GM10847 (cell line): ENCODE measurements around the gene CHERP.

Experiments used
- POLR2A ChIP-seq: IDR thresholded peaks from 2 replicates; pipeline ENCODE4 v1.6.1; 2011; ENCODE audit not compliant: insufficient read length; ENCODE audit errors: extremely low read depth

Gene CHERP

GRCh38 chr19:16571822-16572331 lies 29.6 kb upstream of the CHERP start:
- no peak for TF ChIP-seq POLR2A

DNA sequence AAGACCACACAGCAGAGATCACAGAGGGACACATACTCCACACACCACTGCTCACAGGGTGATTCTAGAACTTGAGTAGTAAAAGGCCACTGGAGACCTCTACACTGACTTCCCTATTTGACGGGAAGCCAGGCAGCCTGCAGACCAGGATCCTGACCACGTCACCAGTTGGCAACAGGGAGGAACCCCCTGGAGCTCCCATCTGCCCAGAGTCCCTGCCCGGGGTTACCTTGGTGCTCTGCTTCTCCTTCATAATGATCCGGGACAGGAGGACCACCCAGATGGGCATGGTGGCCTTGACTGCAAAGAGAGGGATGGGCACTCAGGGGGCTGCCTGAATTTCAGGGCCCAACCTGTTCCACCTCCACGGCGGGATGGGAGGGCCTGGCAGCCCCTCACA lies 29.0 kb upstream of the CHERP start:
- no peak for TF ChIP-seq POLR2A

GRCh38 chr19:16569609-16570320 lies 27.5 kb upstream of the CHERP start:
- TF ChIP-seq POLR2A, result no peak

GRCh38 chr19:16566702-16567101 lies 24.5 kb upstream of the CHERP start:
- TF ChIP-seq POLR2A, result no peak

GRCh38 chr19:16566161-16566560 lies 23.9 kb upstream of the CHERP start:
- no peak for TF ChIP-seq POLR2A

DNA sequence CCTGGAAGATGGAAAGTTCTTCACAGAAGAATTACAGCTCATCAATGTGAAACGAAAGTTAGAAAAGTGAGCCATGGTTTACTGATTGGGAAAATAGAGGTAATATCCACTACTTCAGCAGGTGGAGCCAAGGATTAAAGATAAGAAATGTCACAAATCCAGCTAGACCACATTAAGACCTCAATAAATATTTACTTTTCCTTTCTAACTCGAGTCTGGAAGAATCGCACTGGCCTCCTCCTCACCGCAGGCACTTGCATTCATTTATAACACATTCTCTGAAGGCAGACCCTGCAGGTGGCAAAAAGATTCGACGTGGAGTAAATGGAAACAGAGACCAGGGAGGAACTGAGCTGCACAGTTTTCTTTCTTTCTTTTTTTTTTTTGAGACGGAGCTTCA lies 22.6 kb upstream of the CHERP start:
- no peak for TF ChIP-seq POLR2A

- no peak for TF ChIP-seq POLR2A
Measured at GRCh38 chr19:16562608-16563025, 20.4 kb upstream of the CHERP start.

- TF ChIP-seq POLR2A, result no peak
Measured at GRCh38 chr19:16561382-16561781, 19.1 kb upstream of the CHERP start.

GRCh38 chr19:16559780-16560276 lies 17.6 kb upstream of the CHERP start:
- TF ChIP-seq POLR2A, result no peak

DNA sequence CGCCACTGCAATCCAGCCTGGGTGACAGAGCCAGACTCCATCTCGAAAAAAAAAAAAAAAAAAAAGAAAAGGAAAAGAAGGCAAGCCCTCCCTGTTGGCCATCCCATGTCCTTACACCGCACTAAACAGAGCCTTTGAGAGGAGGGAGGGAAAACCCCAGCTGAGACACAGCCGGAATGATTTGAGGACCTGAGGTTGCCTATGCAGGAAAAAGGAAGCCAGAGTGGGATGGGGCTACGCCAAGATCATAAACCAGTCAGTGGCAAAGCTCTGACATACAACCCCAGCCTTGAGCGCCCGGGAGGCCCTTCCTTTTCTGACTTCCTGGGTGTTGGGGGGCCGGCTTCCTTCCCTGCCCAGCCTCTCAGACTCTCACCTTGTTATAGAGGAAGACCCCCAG lies 12.5 kb upstream of the CHERP start:
- no peak for TF ChIP-seq POLR2A

GRCh38 chr19:16548956-16549355 lies 6.7 kb upstream of the CHERP start:
- TF ChIP-seq POLR2A, result no peak

GRCh38 chr19:16544473-16545231 lies 2.4 kb upstream of the CHERP start:
- TF ChIP-seq POLR2A, result no peak

- TF ChIP-seq POLR2A, result no peak
Measured at GRCh38 chr19:16542910-16543472, 754 bp upstream of the CHERP start.

GRCh38 chr19:16541526-16542044 lies 652 bp downstream of the CHERP start:
- TF ChIP-seq POLR2A, result no peak

- no peak for TF ChIP-seq POLR2A
Measured at GRCh38 chr19:16540948-16541347, 1.3 kb downstream of the CHERP start.

GRCh38 chr19:16537111-16537510 lies 5.1 kb downstream of the CHERP start:
- TF ChIP-seq POLR2A, result no peak
